K562 (cell line): ENCODE measurements around the gene CCDC181. TPM values are rescaled to one million over a fixed set of nuclear protein-coding genes. Genes with fewer than 3 reads are reported as not detected.

Source experiments
- ATAC-seq: fragments of 200-7000 bp; cut with Tn5 transposase; 3 replicates; pipeline ENCODE4 v1.9.1; 2020; ENCODE audit warnings: moderate library complexity
- BruUV-seq: library from RNA; stranded (reverse); fragments of 400-500 nt; replicated peaks from 2 replicates; lab custom pipeline; 2021; lab: Mats Ljungman, UMichigan
- CTCF ChIA-PET: fragments of 300-600 bp; formaldehyde crosslinking; extraction: SDS; loops from one replicate; lab custom pipeline; 2021; ENCODE audit warnings: low intra/inter-chr PET ratio; lab: Yijun Ruan, JAX
- POLR2A ChIA-PET: fragments of 300-600, 350-650 bp; sonication (Branson Sonifier 250); formaldehyde crosslinking; extraction: SDS; loops from one replicate; lab custom pipeline; 2021; ENCODE audit warnings: antibody characterized with exemption, inconsistent platforms; lab: Yijun Ruan, JAX
- DNase-seq, 4 experiments: peaks; one replicate each; pipeline versions ENCODE4 v3.0.0 to v3.0.0-alpha.2; 2011 to 2018; ENCODE audit warnings: low spot score in 3 of 4, mixed read lengths in 3 of 4; ENCODE audit errors: extremely low read depth in 1 of 4
- FAIRE-seq: peaks from 2 replicates; lab custom pipeline; 2011; peaks lifted over from hg19 to GRCh38; lab: Jason Lieb, UNC
- H2AFZ ChIP-seq: 2 replicates; pipeline ENCODE4 v1.6.0; 2011; ENCODE audit warnings: low read depth, low read length, control low read depth, inconsistent platforms
- H3K27ac ChIP-seq: fragments of 200-600 bp; 3 replicates; pipeline ENCODE4 v1.8.0; 2011; ENCODE audit warnings: low read depth, mild to moderate bottlenecking, control low read depth, inconsistent platforms, low read length, moderate library complexity, mixed read lengths; ENCODE audit errors: extremely low read depth
- H3K27me3 ChIP-seq, 2 experiments: fragments of 300-600 bp in 1 of 2; 2 replicates in 1 of 2; 3 replicates in 1 of 2; pipeline versions ENCODE4 v1.6.0 to v1.8.0; 2011; ENCODE audit warnings: inconsistent platforms in 2 of 2, low read length in 2 of 2, mild to moderate bottlenecking in 1 of 2, mixed read lengths in 1 of 2, moderate library complexity in 1 of 2; ENCODE audit not compliant: control insufficient read depth in 2 of 2, insufficient read depth in 2 of 2
- H3K36me3 ChIP-seq: fragments of 300-600 bp; 3 replicates; pipeline ENCODE4 v1.8.0; 2011; ENCODE audit warnings: mild to moderate bottlenecking, low read length, inconsistent platforms; ENCODE audit not compliant: control insufficient read depth, insufficient read depth
- H3K4me1 ChIP-seq, 2 experiments: fragments of 200-600 bp in 1 of 2; replicated peaks in 1 of 2; 2 replicates in 1 of 2; 3 replicates in 1 of 2; pipeline versions ENCODE4 v1.5.1 to v1.8.0; 2011; ENCODE audit warnings: inconsistent platforms in 2 of 2, low read length in 2 of 2, mild to moderate bottlenecking in 1 of 2, mixed read lengths in 1 of 2, moderate library complexity in 1 of 2; ENCODE audit not compliant: control insufficient read depth in 2 of 2, insufficient read depth in 2 of 2
- H3K4me2 ChIP-seq: 2 replicates; pipeline ENCODE4 v1.6.1; 2011; ENCODE audit warnings: low read length, control low read depth, inconsistent platforms, mixed read lengths; ENCODE audit not compliant: insufficient read depth
- H3K4me3 ChIP-seq: fragments of 200-600 bp; sonication (generic), shearing (Covaris generic); 2 replicates; pipeline ENCODE4 v1.5.1; 2016; ENCODE audit warnings: control low read depth, inconsistent platforms
- H3K79me2 ChIP-seq: fragments of 200-600 bp; 3 replicates; pipeline ENCODE4 v1.8.0; 2011; ENCODE audit warnings: low read length, inconsistent platforms; ENCODE audit not compliant: control insufficient read depth, insufficient read depth
- H3K9ac ChIP-seq, 2 experiments: 2 replicates each; pipeline versions ENCODE4 v1.6.0 to v1.6.1; 2011; ENCODE audit warnings: low read depth in 2 of 2, low read length in 2 of 2, control low read depth in 1 of 2, inconsistent platforms in 1 of 2, mild to moderate bottlenecking in 1 of 2, mixed read lengths in 1 of 2; ENCODE audit not compliant: insufficient read depth in 1 of 2
- H3K9me1 ChIP-seq: one replicate; pipeline ENCODE4 v1.6.0; 2011; ENCODE audit warnings: inconsistent platforms, mild to moderate bottlenecking, low read length, moderate library complexity; ENCODE audit not compliant: control insufficient read depth, insufficient read depth
- H3K9me3 ChIP-seq: replicated peaks from 2 replicates; pipeline ENCODE4 v1.5.1; 2011; ENCODE audit warnings: low read depth, low read length, inconsistent platforms; ENCODE audit not compliant: control insufficient read depth, insufficient read depth
- H4K20me1 ChIP-seq: replicated peaks from 2 replicates; pipeline ENCODE4 v1.6.1; 2011; ENCODE audit warnings: low read length, inconsistent platforms, mixed read lengths; ENCODE audit not compliant: control insufficient read depth, insufficient read depth
- ELK3 ChIP-seq: fragments of 450-650 bp; formaldehyde crosslinking; IDR thresholded peaks from 2 replicates; pipeline ENCODE4 v1.4.0; 2020; ENCODE audit warnings: mild to moderate bottlenecking
- NCOR1 ChIP-seq: fragments of 450-650 bp; IDR thresholded peaks from 2 replicates; pipeline ENCODE4 v1.6.1; 2016; ENCODE audit warnings: mild to moderate bottlenecking, moderate library complexity
- NR1H2 ChIP-seq: sonication (generic); formaldehyde crosslinking; IDR thresholded peaks from 2 replicates; pipeline ENCODE4 v1.4.0; 2020; ENCODE audit warnings: mild to moderate bottlenecking, missing genetic modification reagents
- ZNF639 ChIP-seq, 2 experiments: fragments of 200-800 bp in 1 of 2; sonication (Bioruptor generic) in 1 of 2; sonication (generic) in 1 of 2; formaldehyde crosslinking in 1 of 2; IDR thresholded peaks in 1 of 2; conservative IDR thresholded peaks in 1 of 2; 2 replicates each; pipeline versions ENCODE4 v1.5.0 to v1.6.1; 2016 to 2020; ENCODE audit warnings: missing compliant biosample characterization in 1 of 2, missing genetic modification characterization in 1 of 2, missing genetic modification reagents in 1 of 2
- ZNF778 ChIP-seq: fragments of 450-650 bp; formaldehyde crosslinking; IDR thresholded peaks from 2 replicates; pipeline ENCODE4 v1.4.0; 2020; ENCODE audit warnings: mild to moderate bottlenecking, moderate library complexity
- in situ Hi-C: fragments of 300-500 bp; cut with MboI; formaldehyde crosslinking; loops from 4 replicates; pipeline ENCODE4 v1.15.0; 2018; ENCODE audit warnings: inconsistent platforms, mixed read lengths
- intact Hi-C: fragments of 100-400 bp; cut with micrococcal nuclease; formaldehyde crosslinking; loops from 2 replicates; pipeline ENCODE4 v1.14.2; 2022
- polyA plus RNA-seq, 8 experiments: library from polyadenylated mRNA; depleted of rRNA in 4 of 8; stranded (reverse) in 5 of 8; unstranded in 3 of 8; fragments of >200 nt; fragmentation: Nextera tagmentation in 2 of 8; fragmentation: Illumina TruSeq in 1 of 8; extraction: Ambion mirVana in 2 of 8; extraction: Trizol in 1 of 8; gene quantifications; 2 replicates each; pipeline versions ENCODE4 v1.2.1 to v1.2.3, GENCODE V29; 2011 to 2014; ENCODE audit warnings: inconsistent platforms in 1 of 8, missing spikeins in 1 of 8
- total RNA-seq, 7 experiments: library from RNA; depleted of rRNA in 6 of 7; stranded (reverse); fragments of >200 nt in 6 of 7; fragmentation: Illumina TruSeq in 2 of 7; extraction: Trizol in 2 of 7; gene quantifications; 2 replicates each; pipeline versions ENCODE4 v1.2.1 to v1.2.3, GENCODE V29; 2011 to 2021; ENCODE audit warnings: low replicate concordance in 1 of 7
- TF ChIP-seq, protein P1 (sequence below): fragments of 450-650 bp; IDR thresholded peaks from 2 replicates; pipeline ENCODE4 v1.6.1; 2016; ENCODE audit warnings: mild to moderate bottlenecking, moderate library complexity

CCDC181 gene
- total and polyA plus RNA-seq, 9 of the 15 experiments (the other 6 are each of a cell fraction or from before 2014, with no cell fraction given), result 0.04 to 0.14 TPM; not detected in 7

GRCh38 chr1:169381162-169381561 is 46.1 kb downstream of the CCDC181 start:
- H3K9ac ChIP-seq, result no peak overlapping the region
- H3K4me2 ChIP-seq, result no peak overlapping the region
- in situ Hi-C loops, result no loop called here
- H3K4me3 ChIP-seq, result no peak overlapping the region
- peaks cover 79% of the 10 kb centered on the region for H3K36me3 ChIP-seq
- no peaks in the 10 kb centered on the region for H3K4me1 ChIP-seq
- FAIRE-seq (no peak), ATAC-seq (no peak), DNase-seq (no peak)
- H3K27ac ChIP-seq, result no peak overlapping the region
- no peaks in the 10 kb centered on the region for H3K27me3 ChIP-seq
- no peak overlapping the region for H2AFZ ChIP-seq
- H3K79me2 ChIP-seq, result no peaks in the 10 kb centered on the region
- H3K9me1 ChIP-seq, result no peaks in the 10 kb centered on the region
- CTCF ChIA-PET, result no interaction called here
- BruUV-seq, result no TSS peak
- POLR2A ChIA-PET, result no interaction called here
- H4K20me1 ChIP-seq, result no peaks in the 10 kb centered on the region
- no peaks in the 10 kb centered on the region for H3K9me3 ChIP-seq
- intact Hi-C loops, result no loop called here
- no peak for TF ChIP-seq ZNF639 (CRISPR knock-in tag; conservative IDR thresholded peaks at IDR 0.05 in 1 of 2, IDR thresholded peaks at IDR 0.05 in 1 of 2)
- TF ChIP-seq NCOR1, result no peak
- TF ChIP-seq NR1H2, result no peak
- TF ChIP-seq ELK3 (CRISPR knock-in tag), result no peak
- TF ChIP-seq, protein P1, sequence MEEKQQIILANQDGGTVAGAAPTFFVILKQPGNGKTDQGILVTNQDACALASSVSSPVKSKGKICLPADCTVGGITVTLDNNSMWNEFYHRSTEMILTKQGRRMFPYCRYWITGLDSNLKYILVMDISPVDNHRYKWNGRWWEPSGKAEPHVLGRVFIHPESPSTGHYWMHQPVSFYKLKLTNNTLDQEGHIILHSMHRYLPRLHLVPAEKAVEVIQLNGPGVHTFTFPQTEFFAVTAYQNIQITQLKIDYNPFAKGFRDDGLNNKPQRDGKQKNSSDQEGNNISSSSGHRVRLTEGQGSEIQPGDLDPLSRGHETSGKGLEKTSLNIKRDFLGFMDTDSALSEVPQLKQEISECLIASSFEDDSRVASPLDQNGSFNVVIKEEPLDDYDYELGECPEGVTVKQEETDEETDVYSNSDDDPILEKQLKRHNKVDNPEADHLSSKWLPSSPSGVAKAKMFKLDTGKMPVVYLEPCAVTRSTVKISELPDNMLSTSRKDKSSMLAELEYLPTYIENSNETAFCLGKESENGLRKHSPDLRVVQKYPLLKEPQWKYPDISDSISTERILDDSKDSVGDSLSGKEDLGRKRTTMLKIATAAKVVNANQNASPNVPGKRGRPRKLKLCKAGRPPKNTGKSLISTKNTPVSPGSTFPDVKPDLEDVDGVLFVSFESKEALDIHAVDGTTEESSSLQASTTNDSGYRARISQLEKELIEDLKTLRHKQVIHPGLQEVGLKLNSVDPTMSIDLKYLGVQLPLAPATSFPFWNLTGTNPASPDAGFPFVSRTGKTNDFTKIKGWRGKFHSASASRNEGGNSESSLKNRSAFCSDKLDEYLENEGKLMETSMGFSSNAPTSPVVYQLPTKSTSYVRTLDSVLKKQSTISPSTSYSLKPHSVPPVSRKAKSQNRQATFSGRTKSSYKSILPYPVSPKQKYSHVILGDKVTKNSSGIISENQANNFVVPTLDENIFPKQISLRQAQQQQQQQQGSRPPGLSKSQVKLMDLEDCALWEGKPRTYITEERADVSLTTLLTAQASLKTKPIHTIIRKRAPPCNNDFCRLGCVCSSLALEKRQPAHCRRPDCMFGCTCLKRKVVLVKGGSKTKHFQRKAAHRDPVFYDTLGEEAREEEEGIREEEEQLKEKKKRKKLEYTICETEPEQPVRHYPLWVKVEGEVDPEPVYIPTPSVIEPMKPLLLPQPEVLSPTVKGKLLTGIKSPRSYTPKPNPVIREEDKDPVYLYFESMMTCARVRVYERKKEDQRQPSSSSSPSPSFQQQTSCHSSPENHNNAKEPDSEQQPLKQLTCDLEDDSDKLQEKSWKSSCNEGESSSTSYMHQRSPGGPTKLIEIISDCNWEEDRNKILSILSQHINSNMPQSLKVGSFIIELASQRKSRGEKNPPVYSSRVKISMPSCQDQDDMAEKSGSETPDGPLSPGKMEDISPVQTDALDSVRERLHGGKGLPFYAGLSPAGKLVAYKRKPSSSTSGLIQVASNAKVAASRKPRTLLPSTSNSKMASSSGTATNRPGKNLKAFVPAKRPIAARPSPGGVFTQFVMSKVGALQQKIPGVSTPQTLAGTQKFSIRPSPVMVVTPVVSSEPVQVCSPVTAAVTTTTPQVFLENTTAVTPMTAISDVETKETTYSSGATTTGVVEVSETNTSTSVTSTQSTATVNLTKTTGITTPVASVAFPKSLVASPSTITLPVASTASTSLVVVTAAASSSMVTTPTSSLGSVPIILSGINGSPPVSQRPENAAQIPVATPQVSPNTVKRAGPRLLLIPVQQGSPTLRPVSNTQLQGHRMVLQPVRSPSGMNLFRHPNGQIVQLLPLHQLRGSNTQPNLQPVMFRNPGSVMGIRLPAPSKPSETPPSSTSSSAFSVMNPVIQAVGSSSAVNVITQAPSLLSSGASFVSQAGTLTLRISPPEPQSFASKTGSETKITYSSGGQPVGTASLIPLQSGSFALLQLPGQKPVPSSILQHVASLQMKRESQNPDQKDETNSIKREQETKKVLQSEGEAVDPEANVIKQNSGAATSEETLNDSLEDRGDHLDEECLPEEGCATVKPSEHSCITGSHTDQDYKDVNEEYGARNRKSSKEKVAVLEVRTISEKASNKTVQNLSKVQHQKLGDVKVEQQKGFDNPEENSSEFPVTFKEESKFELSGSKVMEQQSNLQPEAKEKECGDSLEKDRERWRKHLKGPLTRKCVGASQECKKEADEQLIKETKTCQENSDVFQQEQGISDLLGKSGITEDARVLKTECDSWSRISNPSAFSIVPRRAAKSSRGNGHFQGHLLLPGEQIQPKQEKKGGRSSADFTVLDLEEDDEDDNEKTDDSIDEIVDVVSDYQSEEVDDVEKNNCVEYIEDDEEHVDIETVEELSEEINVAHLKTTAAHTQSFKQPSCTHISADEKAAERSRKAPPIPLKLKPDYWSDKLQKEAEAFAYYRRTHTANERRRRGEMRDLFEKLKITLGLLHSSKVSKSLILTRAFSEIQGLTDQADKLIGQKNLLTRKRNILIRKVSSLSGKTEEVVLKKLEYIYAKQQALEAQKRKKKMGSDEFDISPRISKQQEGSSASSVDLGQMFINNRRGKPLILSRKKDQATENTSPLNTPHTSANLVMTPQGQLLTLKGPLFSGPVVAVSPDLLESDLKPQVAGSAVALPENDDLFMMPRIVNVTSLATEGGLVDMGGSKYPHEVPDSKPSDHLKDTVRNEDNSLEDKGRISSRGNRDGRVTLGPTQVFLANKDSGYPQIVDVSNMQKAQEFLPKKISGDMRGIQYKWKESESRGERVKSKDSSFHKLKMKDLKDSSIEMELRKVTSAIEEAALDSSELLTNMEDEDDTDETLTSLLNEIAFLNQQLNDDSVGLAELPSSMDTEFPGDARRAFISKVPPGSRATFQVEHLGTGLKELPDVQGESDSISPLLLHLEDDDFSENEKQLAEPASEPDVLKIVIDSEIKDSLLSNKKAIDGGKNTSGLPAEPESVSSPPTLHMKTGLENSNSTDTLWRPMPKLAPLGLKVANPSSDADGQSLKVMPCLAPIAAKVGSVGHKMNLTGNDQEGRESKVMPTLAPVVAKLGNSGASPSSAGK, result no peak
- no peak for TF ChIP-seq ZNF778 (CRISPR knock-in tag)
